HepG2 (cell line): Measurements from ENCODE around the gene BEST2. TPM values are rescaled to one million over a fixed set of nuclear protein-coding genes. Genes with fewer than 3 reads are reported as not detected.

Experiments
- AHR ChIP-seq: IDR thresholded peaks from 2 replicates; pipeline ENCODE4 v1.6.1; 2018; ENCODE audit warnings: missing genetic modification reagents, missing compliant biosample characterization
- ATF1 ChIP-seq: IDR thresholded peaks from 2 replicates; pipeline ENCODE4 v1.6.1; 2016; ENCODE audit warnings: mild to moderate bottlenecking, control low read depth
- BCL6 ChIP-seq: IDR thresholded peaks from 2 replicates; pipeline ENCODE4 v1.6.1; 2016; ENCODE audit warnings: missing genetic modification reagents, missing compliant biosample characterization
- CAMTA2 ChIP-seq: sonication (generic); formaldehyde crosslinking; IDR thresholded peaks from 2 replicates; pipeline ENCODE4 v1.4.0; 2020; ENCODE audit warnings: mild to moderate bottlenecking, missing genetic modification reagents, borderline replicate concordance
- KDM2A ChIP-seq: sonication (generic); formaldehyde crosslinking; IDR thresholded peaks from 2 replicates; pipeline ENCODE4 v1.4.0; 2020; ENCODE audit warnings: low read depth, missing genetic modification reagents, borderline replicate concordance
- MAFG ChIP-seq: sonication (generic); formaldehyde crosslinking; IDR thresholded peaks from 2 replicates; pipeline ENCODE4 v1.5.1; 2020; ENCODE audit warnings: mild to moderate bottlenecking, missing genetic modification reagents
- MEF2D ChIP-seq: sonication (generic); formaldehyde crosslinking; IDR thresholded peaks from 2 replicates; pipeline ENCODE4 v1.5.1; 2020; ENCODE audit warnings: mild to moderate bottlenecking, missing genetic modification reagents
- MXD1 ChIP-seq: sonication (generic); formaldehyde crosslinking; IDR thresholded peaks from 2 replicates; pipeline ENCODE4 v1.4.0; 2020; ENCODE audit warnings: mild to moderate bottlenecking, missing genetic modification reagents
- MXD4 ChIP-seq: IDR thresholded peaks from 2 replicates; pipeline ENCODE4 v1.6.1; 2016; ENCODE audit warnings: mild to moderate bottlenecking, missing biosample characterization, missing genetic modification reagents
- NFATC3 ChIP-seq: sonication (generic); formaldehyde crosslinking; IDR thresholded peaks from 2 replicates; pipeline ENCODE4 v1.5.1; 2020; ENCODE audit warnings: mild to moderate bottlenecking, missing genetic modification reagents
- PHF20 ChIP-seq: sonication (generic); formaldehyde crosslinking; IDR thresholded peaks from 2 replicates; pipeline ENCODE4 v1.5.0; 2020; ENCODE audit warnings: mild to moderate bottlenecking, missing genetic modification reagents
- POLR2AphosphoS5 ChIP-seq: IDR thresholded peaks from 2 replicates; pipeline ENCODE4 v1.6.1; 2012; ENCODE audit warnings: low read depth, low read length
- PRDM10 ChIP-seq: sonication (generic); formaldehyde crosslinking; IDR thresholded peaks from 2 replicates; pipeline ENCODE4 v1.4.0; 2020; ENCODE audit warnings: low read depth, missing genetic modification reagents
- RXRB ChIP-seq: IDR thresholded peaks from 2 replicates; pipeline ENCODE4 v1.6.1; 2016; ENCODE audit warnings: borderline replicate concordance, missing genetic modification reagents, missing compliant biosample characterization
- SETDB1 ChIP-seq: sonication (generic); formaldehyde crosslinking; IDR thresholded peaks from 2 replicates; pipeline ENCODE4 v1.5.1; 2020; ENCODE audit warnings: missing genetic modification reagents, mild to moderate bottlenecking, borderline replicate concordance
- SKI ChIP-seq: fragments of 450-650 bp; IDR thresholded peaks from one replicate; pipeline ENCODE4 v1.6.1; 2018; ENCODE audit warnings: mild to moderate bottlenecking; ENCODE audit not compliant: partially characterized antibody
- TFDP1 ChIP-seq: IDR thresholded peaks from 2 replicates; pipeline ENCODE4 v1.6.1; 2016; ENCODE audit warnings: missing compliant biosample characterization, missing genetic modification reagents, borderline replicate concordance
- XBP1 ChIP-seq: sonication (generic); formaldehyde crosslinking; IDR thresholded peaks from 2 replicates; pipeline ENCODE4 v1.5.0; 2020; ENCODE audit warnings: missing genetic modification reagents
- ZNF12 ChIP-seq: sonication (generic); formaldehyde crosslinking; IDR thresholded peaks from 2 replicates; pipeline ENCODE4 v1.5.0; 2020; ENCODE audit warnings: missing genetic modification reagents
- ZNF431 ChIP-seq: sonication (generic); formaldehyde crosslinking; IDR thresholded peaks from 2 replicates; pipeline ENCODE4 v1.9.0; 2022; ENCODE audit warnings: missing genetic modification reagents, low read depth, mild to moderate bottlenecking, borderline replicate concordance
- ZNF773 ChIP-seq: sonication (generic); formaldehyde crosslinking; IDR thresholded peaks from 2 replicates; pipeline ENCODE4 v1.4.0; 2020; ENCODE audit warnings: missing genetic modification reagents, borderline replicate concordance
- ZNF83 ChIP-seq: sonication (generic); formaldehyde crosslinking; IDR thresholded peaks from 2 replicates; pipeline ENCODE4 v1.4.0; 2020; ENCODE audit warnings: missing genetic modification reagents, mild to moderate bottlenecking, borderline replicate concordance
- ZSCAN12 ChIP-seq: sonication (generic); formaldehyde crosslinking; IDR thresholded peaks from 2 replicates; pipeline ENCODE4 v1.9.0; 2021; ENCODE audit warnings: mild to moderate bottlenecking, missing genetic modification reagents
- polyA plus RNA-seq, 8 experiments: library from polyadenylated mRNA; depleted of rRNA in 3 of 8; stranded (reverse) in 7 of 8; unstranded in 1 of 8; fragments of >200 nt; fragmentation: Illumina TruSeq in 4 of 8; extraction: Trizol in 4 of 8; gene quantifications; 2 replicates each; pipeline versions ENCODE4 v1.2.1 to v1.2.3, GENCODE V29; 2011 to 2016; ENCODE audit warnings: low read depth in 4 of 8, missing spikeins in 1 of 8, mixed read lengths in 1 of 8; ENCODE audit not compliant: insufficient read depth in 1 of 8
- total RNA-seq, 5 experiments: library from RNA; depleted of rRNA; stranded (reverse); fragments of >200 nt; fragmentation: Illumina TruSeq; extraction: Trizol; gene quantifications; 2 replicates each; pipeline ENCODE4 v1.2.3, GENCODE V29; 2016; ENCODE audit warnings: low read depth in 1 of 5
- TF ChIP-seq, protein P1 (sequence below): sonication (generic); formaldehyde crosslinking; conservative IDR thresholded peaks from 2 replicates; pipeline ENCODE4 v1.5.0; 2020; ENCODE audit warnings: missing genetic modification reagents

BEST2 gene
- total and polyA plus RNA-seq, 2 of the 13 experiments (the other 11 are each of a cell fraction or from before 2014, with no cell fraction given) = not detected

GRCh38 chr19:12793290-12794195, 42.0 kb downstream of the BEST2 start (continued):
- TF ChIP-seq MEF2D (CRISPR knock-in tag) (no peak), BCL6 (CRISPR knock-in tag) (0 out of 2 replicates have a peak, but pooled peaks have one; percentile 20), MXD4 (CRISPR knock-in tag) (no peak), POLR2AphosphoS5 (no peak), XBP1 (CRISPR knock-in tag) (no peak), TFDP1 (CRISPR knock-in tag) (peak; percentile 72), NFATC3 (CRISPR knock-in tag) (no peak), PHF20 (peak; percentile 67; the same call in 1 of the 2 replicates), AHR (CRISPR knock-in tag) (no peak), ZSCAN12 (CRISPR knock-in tag) (no peak), PRDM10 (CRISPR knock-in tag) (peak; percentile 41; the same call in 1 of the 2 replicates), CAMTA2 (CRISPR knock-in tag) (no peak), ZNF83 (no peak), ZNF773 (CRISPR knock-in tag) (no peak), MAFG (CRISPR knock-in tag) (no peak), MXD1 (peak; percentile 45; the same call in 1 of the 2 replicates), RXRB (CRISPR knock-in tag) (peak; percentile 14; the same call in 1 of the 2 replicates), SKI (peak; percentile 63), ZNF12 (CRISPR knock-in tag) (no peak), ATF1 (CRISPR knock-in tag) (peak; percentile 80), ZNF431 (peak; percentile 69; the same call in 1 of the 2 replicates), SETDB1 (CRISPR knock-in tag) (no peak), KDM2A (CRISPR knock-in tag) (peak; percentile 91)
- TF ChIP-seq, protein P1, sequence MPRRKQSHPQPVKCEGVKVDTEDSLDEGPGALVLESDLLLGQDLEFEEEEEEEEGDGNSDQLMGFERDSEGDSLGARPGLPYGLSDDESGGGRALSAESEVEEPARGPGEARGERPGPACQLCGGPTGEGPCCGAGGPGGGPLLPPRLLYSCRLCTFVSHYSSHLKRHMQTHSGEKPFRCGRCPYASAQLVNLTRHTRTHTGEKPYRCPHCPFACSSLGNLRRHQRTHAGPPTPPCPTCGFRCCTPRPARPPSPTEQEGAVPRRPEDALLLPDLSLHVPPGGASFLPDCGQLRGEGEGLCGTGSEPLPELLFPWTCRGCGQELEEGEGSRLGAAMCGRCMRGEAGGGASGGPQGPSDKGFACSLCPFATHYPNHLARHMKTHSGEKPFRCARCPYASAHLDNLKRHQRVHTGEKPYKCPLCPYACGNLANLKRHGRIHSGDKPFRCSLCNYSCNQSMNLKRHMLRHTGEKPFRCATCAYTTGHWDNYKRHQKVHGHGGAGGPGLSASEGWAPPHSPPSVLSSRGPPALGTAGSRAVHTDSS (CRISPR knock-in tag) = no peak
